Effector CD4-positive, alpha-beta T cell (primary cell): ENCODE results near the gene SMIM11. TPM values are rescaled to one million over a fixed set of nuclear protein-coding genes. Genes with fewer than 3 reads are reported as not detected.
"Not testable (repeated sequence)": the region's sequence is repeated elsewhere in the genome, so short reads cannot be mapped to it uniquely, and the experiment has no call there.

Experiments
- DNase-seq: peaks from one replicate; pipeline ENCODE4 v3.0.0-alpha.2; 2020
- total RNA-seq: gene quantifications from one replicate; lab custom pipeline; 2026; lab: John Stamatoyannopoulos, UW

Gene SMIM11
- not detected for total RNA-seq

GRCh38 chr21:34374940-34375618 is at the start of gene SMIM11:
TSS of gene SMIM11 (plus strand) at chr21:34375507. CDS start at chr21:34379505, 3,998 bp downstream.
- DNase-seq, result not testable (repeated sequence)

- DNase-seq, result no peak
Observed at GRCh38 chr21:34330055-34330454, 45.3 kb upstream of the SMIM11 start.

DNA sequence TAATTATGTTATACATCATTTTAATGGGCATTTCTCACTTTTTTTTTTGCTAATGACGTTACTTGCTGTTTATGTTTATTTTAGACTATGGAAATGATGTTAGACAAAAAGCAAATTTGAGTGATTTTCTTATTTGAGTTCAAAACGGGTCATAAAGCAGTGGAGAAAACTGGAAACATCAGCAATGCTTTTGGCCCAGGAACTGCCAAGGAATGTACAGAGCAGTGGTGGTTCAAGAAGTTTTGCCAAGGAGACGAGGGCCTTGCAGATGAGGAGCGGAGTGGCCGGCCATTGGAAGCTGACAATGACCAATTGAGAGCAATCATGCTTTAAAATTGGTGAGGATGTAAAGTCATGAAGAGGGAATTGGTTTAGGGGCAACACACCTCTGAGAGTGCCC is 43.6 kb upstream of the SMIM11 start:
- no peak for DNase-seq

GRCh38 chr21:34332347-34332746 is 43.0 kb upstream of the SMIM11 start:
- DNase-seq, result no peak

GRCh38 chr21:34333121-34333739 is 42.1 kb upstream of the SMIM11 start:
- no peak for DNase-seq

GRCh38 chr21:34335316-34335715 is 40.0 kb upstream of the SMIM11 start:
- DNase-seq, result no peak

GRCh38 chr21:34336245-34336644 is 39.1 kb upstream of the SMIM11 start:
- DNase-seq, result no peak

DNA sequence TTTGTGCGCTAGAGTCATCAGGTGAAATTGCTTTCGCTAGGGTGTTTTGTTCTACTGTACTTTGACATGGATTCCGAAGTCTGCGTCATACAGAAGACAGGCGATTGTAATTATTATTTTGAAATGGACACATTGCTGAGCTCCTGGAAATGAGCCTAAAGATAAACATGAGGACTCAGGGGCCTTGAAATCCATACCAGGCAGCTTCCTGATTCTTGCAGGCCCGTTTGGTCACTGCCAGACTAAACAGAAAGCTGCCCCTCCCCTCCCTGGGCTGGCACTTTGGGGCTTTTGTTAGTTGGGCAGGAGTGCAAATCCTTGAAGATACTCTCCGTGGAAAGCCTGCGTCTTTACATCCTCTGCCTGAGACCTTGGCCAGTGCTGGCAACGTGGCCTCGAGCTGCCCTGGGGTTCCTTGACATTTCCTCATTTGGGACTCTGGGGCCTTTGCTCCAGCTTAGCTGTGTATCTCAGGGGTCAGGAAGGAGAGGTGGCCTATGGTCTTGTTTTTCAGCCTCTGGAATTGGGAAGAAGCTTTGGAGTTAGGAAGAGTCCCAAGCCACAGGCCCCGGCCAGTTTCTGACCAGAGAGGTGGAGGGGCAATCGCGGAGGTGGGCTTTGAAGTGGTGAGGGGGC is 38.4 kb upstream of the SMIM11 start:
- no peak for DNase-seq

GRCh38 chr21:34337741-34338140 is 37.6 kb upstream of the SMIM11 start:
- no peak for DNase-seq

DNA sequence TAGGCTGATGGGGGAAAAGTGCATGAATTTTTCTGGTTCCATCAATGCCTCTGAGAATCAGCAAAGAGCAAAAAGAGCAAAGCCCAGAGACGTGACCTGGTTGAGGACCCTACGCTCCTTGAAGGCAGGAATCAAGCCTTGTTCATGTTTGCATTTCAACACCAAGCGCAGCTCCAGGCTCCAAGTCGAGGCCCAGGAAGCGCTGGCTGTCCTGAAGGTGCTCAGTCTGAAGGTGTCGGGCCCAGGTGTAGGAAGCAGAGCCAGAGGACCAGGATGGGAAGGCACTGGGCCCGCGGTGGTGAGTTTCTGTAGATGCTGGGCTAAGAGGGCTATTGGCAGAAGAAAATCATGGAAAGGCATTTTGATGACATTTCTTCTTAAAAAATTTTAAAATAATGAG is 37.1 kb upstream of the SMIM11 start:
- DNase-seq, result no peak

GRCh38 chr21:34340061-34340460 is 35.2 kb upstream of the SMIM11 start:
- no peak for DNase-seq

- DNase-seq, result no peak
Observed at GRCh38 chr21:34342476-34342875, 32.8 kb upstream of the SMIM11 start.

DNA sequence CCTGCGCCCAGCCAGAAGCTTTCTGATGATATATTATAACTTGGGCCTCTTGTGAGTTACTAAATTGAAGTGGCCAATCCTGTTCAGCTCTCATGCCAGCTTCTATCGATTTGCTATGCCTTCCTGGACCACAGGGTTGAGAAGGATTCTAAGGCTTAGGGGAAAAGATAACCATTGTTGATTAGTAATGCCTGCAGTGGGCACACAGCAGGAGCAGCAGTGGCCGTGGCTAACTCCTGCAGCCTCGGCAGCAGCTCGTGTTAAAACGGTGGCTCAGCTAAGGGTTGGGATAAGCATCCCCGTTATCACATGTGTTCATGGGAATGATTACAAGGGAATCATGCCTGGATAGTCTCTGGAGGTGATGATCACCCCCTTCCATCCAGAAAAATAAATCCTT is 32.0 kb upstream of the SMIM11 start:
- DNase-seq, result no peak

- no peak for DNase-seq
Observed at GRCh38 chr21:34343838-34344381, 31.4 kb upstream of the SMIM11 start.

DNA sequence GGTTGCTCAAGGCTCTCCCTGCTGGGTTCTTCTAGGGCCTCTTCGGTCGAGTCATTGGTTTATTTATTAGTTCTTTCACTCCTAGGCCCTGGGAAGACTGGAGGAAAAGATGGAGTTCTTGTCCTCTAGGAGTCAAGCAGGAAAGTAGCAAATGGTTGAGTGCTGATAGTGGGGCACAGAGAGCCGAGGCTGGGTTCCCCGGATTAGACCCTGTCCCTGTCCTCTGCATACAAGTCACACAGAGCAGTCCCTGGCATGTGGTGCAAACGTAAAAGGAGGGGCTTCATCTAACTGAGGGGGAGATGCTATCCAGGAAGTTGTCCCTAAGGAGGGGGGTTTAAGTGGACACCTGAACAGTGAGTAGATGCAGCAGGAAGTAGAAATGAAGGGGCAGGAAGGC is 30.7 kb upstream of the SMIM11 start:
- DNase-seq, result no peak

DNA sequence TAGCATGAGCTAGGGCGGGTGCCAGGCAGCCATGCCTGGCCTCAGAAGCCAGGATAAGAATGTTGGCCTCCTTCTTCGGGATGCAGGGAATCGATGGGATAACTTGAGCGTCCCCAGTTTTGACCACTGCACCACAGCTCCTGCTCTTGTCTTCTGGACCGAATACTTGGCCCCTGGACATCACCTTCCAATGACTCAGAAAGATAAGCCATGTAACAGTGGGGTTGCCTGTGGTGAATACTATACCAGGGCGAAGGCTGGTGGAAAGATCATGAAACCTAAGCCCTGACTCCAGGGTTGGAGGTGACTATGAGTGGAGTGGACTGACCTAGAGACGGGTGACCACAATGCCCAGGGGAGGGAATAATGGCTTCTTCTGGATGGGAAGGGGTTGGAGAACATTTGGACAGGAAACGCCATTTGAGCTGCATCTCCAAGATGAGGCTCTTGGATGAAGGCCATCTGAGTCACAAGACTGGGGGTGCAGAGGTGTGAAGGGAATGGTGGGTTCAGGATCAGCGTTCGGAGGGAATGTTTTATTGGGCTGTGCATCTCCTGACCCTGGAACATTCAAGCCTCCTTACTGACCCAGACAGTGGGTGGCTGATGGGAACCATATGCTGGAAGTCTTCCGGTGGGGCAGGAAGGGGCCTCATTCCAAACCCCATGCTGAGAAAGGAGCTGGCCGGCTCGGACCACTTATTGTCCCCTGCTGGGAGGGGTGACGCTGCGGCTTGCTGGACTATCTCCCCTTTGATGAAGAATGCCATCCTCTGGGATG is 30.0 kb upstream of the SMIM11 start:
- no peak for DNase-seq

DNA sequence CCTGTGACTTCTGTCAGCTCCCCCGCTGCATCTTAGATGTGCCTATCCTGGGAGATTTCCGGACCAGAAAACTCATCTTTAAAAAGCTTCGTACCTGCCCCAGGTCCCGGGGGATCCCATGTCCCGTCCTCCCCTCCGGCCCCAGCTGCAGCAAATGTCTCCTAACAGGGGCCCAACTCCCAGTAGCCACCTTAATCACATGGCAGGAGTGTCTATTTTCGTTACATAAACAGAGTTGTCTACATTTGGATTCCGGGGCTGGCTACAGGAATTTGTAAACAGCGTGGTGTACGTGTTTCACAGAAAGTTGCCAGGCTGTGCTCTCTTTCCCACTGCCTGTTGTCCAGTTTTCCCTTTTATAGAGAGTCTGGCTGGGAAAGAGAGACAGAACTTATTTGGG is 29.4 kb upstream of the SMIM11 start:
- no peak for DNase-seq

GRCh38 chr21:34348890-34349519 is 26.3 kb upstream of the SMIM11 start:
- DNase-seq, result no peak

GRCh38 chr21:34351786-34352241 is 23.5 kb upstream of the SMIM11 start:
- no peak for DNase-seq

DNA sequence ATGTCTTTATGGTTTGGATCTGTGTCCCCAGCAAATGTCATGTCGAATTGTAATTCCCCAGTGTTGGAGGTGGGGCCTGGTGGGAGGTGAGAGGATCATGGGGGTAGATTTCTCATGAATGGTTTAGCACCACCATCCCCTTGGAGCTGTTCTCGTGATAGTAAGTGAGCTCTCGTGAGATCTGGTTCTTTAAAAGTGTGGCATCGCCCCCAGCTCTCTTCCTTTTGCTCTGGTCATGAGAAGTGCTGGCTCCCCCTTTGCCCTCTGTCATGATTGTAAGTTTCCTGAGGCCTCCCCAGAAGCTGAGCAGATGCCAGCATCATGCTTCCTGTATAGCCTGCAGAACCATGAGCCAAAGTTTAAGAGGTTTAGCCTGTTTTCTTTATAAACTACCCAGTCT is 22.8 kb upstream of the SMIM11 start:
- DNase-seq, result no peak

GRCh38 chr21:34353182-34353581 is 22.1 kb upstream of the SMIM11 start:
- no peak for DNase-seq

GRCh38 chr21:34354836-34355235 is 20.5 kb upstream of the SMIM11 start:
- DNase-seq, result no peak

DNA sequence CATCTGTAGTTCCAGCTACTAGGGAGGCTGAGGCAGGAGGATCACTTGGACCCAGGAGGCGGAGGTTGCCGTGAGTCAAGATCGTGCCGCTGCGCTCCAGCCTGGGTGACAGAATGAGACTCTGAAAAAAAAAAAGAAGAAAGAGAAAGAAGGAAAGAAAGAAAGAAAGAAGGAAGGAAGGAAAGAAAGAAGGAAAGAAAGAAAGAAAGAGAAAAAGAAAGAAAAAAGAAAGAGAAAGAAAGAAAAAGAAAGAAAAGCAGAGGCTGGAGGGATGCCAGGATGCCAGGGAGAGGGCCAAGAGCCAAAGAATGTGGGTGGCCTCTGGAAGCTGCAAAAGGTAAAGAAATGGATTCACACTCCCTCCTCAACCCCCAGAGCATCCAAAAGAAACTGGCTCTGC is 19.7 kb upstream of the SMIM11 start:
- no peak for DNase-seq
